NCI-H2029 (cell line): Measurements from ENCODE around the gene CDC42BPG.

Experiments used
- DNase-seq: peaks from one replicate; lab custom pipeline; 2025; lab: John Stamatoyannopoulos, UW

CDC42BPG gene

GRCh38 chr11:64878494-64879243, 34.2 kb upstream of the CDC42BPG start, which contains the start of gene EHD1:
Gene EHD1 (minus strand): TSS chr11:64878621. CDS start chr11:64878464, 157 bp downstream.
- peak; percentile 97 for DNase-seq

- DNase-seq = no peak
Observed at GRCh38 chr11:64878223-64878493, 33.7 kb upstream of the CDC42BPG start.

- DNase-seq = no peak
Observed at GRCh38 chr11:64877390-64878222, 33.2 kb upstream of the CDC42BPG start.

GRCh38 chr11:64876835-64877341, 32.4 kb upstream of the CDC42BPG start:
- no peak for DNase-seq

GRCh38 chr11:64876229-64876750, 31.8 kb upstream of the CDC42BPG start:
- no peak for DNase-seq

- no peak for DNase-seq
Observed at GRCh38 chr11:64875369-64876228, 31.1 kb upstream of the CDC42BPG start.

GRCh38 chr11:64874308-64875240, 30.1 kb upstream of the CDC42BPG start:
- DNase-seq = no peak

- no peak for DNase-seq
Observed at GRCh38 chr11:64872790-64873488, 28.5 kb upstream of the CDC42BPG start.

- DNase-seq = no peak
Observed at GRCh38 chr11:64871492-64871891, 27.0 kb upstream of the CDC42BPG start.

GRCh38 chr11:64870893-64871466, 26.5 kb upstream of the CDC42BPG start:
- DNase-seq = no peak

GRCh38 chr11:64870176-64870892, 25.9 kb upstream of the CDC42BPG start:
- no peak for DNase-seq

- no peak for DNase-seq
Observed at GRCh38 chr11:64869571-64870175, 25.2 kb upstream of the CDC42BPG start.

- DNase-seq = no peak
Observed at GRCh38 chr11:64868904-64869570, 24.6 kb upstream of the CDC42BPG start.

GRCh38 chr11:64867748-64868462, 23.5 kb upstream of the CDC42BPG start:
- no peak for DNase-seq

GRCh38 chr11:64866173-64866491, 21.7 kb upstream of the CDC42BPG start:
- no peak for DNase-seq

GRCh38 chr11:64865286-64866172, 21.1 kb upstream of the CDC42BPG start:
- DNase-seq = no peak
